DOHH2 (cell line): ENCODE results near the gene TAT.

Source experiments
- EZH2phosphoT487 ChIP-seq: fragments of 200-600 bp; sonication (generic); IDR thresholded peaks from 2 replicates; pipeline ENCODE4 v1.6.1; 2017; ENCODE audit warnings: borderline replicate concordance, mild to moderate bottlenecking, antibody characterized with exemption, low read length, moderate library complexity, mixed read lengths
- TF ChIP-seq, protein P1 (sequence below): fragments of 200-600 bp; sonication (generic); IDR thresholded peaks from one replicate; pipeline ENCODE4 v1.5.1; 2014; ENCODE audit warnings: antibody characterized with exemption, mild to moderate bottlenecking, low read depth, low read length; ENCODE audit not compliant: poor library complexity, severe bottlenecking

- TF ChIP-seq, protein P1, sequence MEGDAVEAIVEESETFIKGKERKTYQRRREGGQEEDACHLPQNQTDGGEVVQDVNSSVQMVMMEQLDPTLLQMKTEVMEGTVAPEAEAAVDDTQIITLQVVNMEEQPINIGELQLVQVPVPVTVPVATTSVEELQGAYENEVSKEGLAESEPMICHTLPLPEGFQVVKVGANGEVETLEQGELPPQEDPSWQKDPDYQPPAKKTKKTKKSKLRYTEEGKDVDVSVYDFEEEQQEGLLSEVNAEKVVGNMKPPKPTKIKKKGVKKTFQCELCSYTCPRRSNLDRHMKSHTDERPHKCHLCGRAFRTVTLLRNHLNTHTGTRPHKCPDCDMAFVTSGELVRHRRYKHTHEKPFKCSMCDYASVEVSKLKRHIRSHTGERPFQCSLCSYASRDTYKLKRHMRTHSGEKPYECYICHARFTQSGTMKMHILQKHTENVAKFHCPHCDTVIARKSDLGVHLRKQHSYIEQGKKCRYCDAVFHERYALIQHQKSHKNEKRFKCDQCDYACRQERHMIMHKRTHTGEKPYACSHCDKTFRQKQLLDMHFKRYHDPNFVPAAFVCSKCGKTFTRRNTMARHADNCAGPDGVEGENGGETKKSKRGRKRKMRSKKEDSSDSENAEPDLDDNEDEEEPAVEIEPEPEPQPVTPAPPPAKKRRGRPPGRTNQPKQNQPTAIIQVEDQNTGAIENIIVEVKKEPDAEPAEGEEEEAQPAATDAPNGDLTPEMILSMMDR = peak; percentile 67
- no peak for TF ChIP-seq EZH2phosphoT487
Observed at GRCh38 chr16:71537643-71538042, 39.2 kb downstream of the TAT start.
